ENCODE measurements around the gene KCNS1. TPM values are rescaled to one million over a fixed set of nuclear protein-coding genes. Genes with fewer than 3 reads are reported as not detected.

Gene KCNS1, protein sequence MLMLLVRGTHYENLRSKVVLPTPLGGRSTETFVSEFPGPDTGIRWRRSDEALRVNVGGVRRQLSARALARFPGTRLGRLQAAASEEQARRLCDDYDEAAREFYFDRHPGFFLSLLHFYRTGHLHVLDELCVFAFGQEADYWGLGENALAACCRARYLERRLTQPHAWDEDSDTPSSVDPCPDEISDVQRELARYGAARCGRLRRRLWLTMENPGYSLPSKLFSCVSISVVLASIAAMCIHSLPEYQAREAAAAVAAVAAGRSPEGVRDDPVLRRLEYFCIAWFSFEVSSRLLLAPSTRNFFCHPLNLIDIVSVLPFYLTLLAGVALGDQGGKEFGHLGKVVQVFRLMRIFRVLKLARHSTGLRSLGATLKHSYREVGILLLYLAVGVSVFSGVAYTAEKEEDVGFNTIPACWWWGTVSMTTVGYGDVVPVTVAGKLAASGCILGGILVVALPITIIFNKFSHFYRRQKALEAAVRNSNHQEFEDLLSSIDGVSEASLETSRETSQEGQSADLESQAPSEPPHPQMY
- 1.4 and 2.4 TPM in 2 replicates for total RNA-seq

DNA sequence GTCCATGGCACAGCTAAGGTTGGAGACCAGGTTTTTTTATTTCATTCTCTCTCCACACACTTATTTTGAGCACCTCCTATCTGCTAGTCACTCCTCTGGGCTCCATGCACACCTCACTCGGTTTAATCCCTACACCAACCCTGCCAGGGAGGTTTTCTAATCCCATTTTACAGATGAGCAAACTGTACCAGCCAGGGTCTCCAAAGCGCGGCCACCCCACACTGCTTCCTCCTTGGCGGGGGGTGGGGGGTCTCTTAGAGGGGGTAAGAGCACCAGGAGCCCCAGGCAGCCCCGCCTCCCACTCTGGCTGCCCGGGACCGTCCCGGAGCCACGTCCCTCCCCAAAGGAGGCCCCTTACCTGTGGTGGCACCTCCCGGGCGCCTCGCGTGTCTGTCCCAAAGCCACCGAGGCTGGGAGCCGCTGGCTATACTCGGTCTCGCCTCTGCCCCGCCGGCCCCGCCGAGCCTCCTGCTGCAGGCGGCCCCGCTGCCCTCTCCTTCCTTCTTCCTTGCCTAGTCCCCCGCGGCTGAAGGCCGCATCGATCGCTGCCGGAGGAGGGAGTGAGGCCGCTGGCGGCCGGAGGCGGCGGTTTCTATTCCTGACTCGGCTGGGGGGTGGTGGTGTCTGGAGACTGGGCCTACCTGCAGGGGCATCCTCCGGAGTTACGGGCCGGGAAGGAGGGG lies at the start of gene KCNS1:
TSS of gene KCNS1 (minus strand) at position 565 of the 683 bp plus-strand sequence. CDS start 1,891 bp downstream, outside the sequence.

DNA sequence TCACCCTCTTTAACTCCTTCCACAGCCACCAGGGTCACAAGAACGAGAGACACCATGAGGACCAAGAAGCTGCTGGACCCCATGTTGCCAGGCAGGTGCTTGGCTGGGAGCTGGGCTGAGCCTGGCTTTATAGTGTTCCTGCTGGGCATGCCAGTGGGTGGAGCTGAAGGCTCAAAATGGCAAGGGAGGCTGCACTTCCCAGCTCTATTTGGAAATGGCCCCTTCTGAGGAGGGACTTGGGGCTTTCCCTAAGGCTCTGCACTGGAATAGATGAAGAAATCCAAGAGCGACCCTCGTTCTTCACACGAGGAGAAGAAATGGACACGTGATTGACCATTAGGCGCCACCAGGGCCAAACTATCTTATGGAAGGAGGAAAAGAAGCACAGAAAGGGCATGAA lies 23.4 kb upstream of the KCNS1 start, which contains the start of gene WFDC12:
TSS of gene WFDC12 (minus strand) at position 101 of the 400 bp plus-strand sequence. CDS start at position 83, 18 bp downstream.

DNA sequence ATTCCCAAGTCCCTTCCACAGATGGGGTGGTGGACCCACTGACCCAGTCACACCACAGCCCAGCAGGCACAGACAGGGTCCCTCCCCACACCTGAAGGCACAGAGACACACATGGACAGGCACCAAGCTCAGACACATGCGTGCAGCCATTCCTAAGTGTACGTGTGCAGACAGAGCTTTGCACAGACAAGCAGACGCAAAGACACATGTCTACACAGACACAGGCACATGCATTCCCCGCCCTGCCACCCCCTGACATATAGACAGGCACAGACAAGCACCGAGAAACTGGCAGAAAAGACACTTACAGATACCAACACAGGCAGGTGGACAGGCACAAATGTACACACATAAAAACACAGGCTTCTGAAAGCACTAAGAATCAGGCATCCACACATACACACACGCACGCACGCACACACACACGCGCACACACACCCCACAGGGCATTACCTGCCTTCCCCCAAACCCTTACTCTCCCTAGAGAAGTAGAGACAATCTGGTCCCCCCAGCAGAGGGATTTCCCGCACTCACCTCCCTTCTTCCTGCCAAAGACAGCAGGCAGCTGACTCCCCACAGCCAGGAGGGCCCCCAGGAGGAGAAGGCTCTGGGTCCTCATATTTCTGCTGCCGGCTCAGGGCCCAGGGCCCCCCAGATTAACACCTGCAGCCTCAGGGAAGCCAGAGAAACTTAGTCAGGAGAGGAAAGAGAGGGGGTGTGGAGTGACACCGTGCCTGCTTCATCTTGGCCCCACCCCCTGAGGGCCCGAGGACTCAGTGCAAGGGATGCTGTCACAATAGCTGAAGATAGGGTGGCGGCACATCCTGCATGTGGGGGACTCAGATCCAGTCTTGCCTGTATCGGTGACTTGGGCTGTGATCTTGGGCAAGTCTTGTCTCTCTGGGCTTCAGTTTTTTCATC lies 13.8 kb upstream of the KCNS1 start, which contains the start of gene WFDC5:
TSS of gene WFDC5 (minus strand) at position 710 of the 921 bp plus-strand sequence. CDS start at position 619, 91 bp downstream.

Other genes with a start within 250 kb of the KCNS1 start
- gene YWHAB, start 215.4 kb downstream of the KCNS1 start, total RNA-seq: 109 and 120 TPM in 2 replicates
- 9.9 and 19.4 TPM in 2 replicates for gene PABPC1L, start 191.1 kb downstream of the KCNS1 start, total RNA-seq
- 12.0 and 21.7 TPM in 2 replicates for gene TOMM34, start 140.7 kb downstream of the KCNS1 start, total RNA-seq
- 29.5 and 38.2 TPM in 2 replicates for gene STK4, start 134.6 kb downstream of the KCNS1 start, total RNA-seq
- gene WFDC5, start 14.0 kb upstream of the KCNS1 start, total RNA-seq: not detected in 2 replicates
- gene WFDC12, start 23.3 kb upstream of the KCNS1 start, total RNA-seq: not detected in 2 replicates
- not detected in 2 replicates for gene PI3, start 73.8 kb upstream of the KCNS1 start, total RNA-seq
- not detected in 2 replicates for gene SEMG1, start 105.9 kb upstream of the KCNS1 start, total RNA-seq
- not detected in 2 replicates for gene SEMG2, start 120.2 kb upstream of the KCNS1 start, total RNA-seq
- gene SLPI, start 153.4 kb upstream of the KCNS1 start, total RNA-seq: 0.52 and 0.69 TPM in 2 replicates
- not detected in 2 replicates for gene RBPJL, start 205.7 kb upstream of the KCNS1 start, total RNA-seq
- gene MATN4, start 207.2 kb upstream of the KCNS1 start, total RNA-seq: 0.03 TPM in 1 of 2 replicates, not detected in the other
- 61.4 and 105 TPM in 2 replicates for gene SDC4, start 247.3 kb upstream of the KCNS1 start, total RNA-seq

All from smooth muscle cell of the pulmonary artery (primary cell).